SU-DHL-6 (cell line): ENCODE results near the gene AKR1C1.
"Not testable (repeated sequence)": the region's sequence is repeated elsewhere in the genome, so short reads cannot be mapped to it uniquely, and the experiment has no call there.

Experiments used
- CTCF ChIP-seq: fragments of 200-600 bp; sonication (generic); IDR thresholded peaks from one replicate; pipeline ENCODE4 v1.5.1; 2017; ENCODE audit warnings: antibody characterized with exemption, mild to moderate bottlenecking, low read length, moderate library complexity; ENCODE audit not compliant: insufficient read depth, poor library complexity, severe bottlenecking
- EZH2phosphoT487 ChIP-seq: fragments of 200-600 bp; sonication (generic), shearing (Covaris generic); conservative IDR thresholded peaks from 2 replicates; pipeline ENCODE4 v1.6.1; 2018; ENCODE audit warnings: mild to moderate bottlenecking, antibody characterized with exemption, low read length, moderate library complexity, mixed read lengths

- TF ChIP-seq CTCF, EZH2phosphoT487: not testable (repeated sequence)
Observed at GRCh38 chr10:4961558-4961957, 1.7 kb upstream of the AKR1C1 start.
